GM18502 (cell line): ENCODE results near the gene NDST1.

Experiments used
- ATAC-seq: cut with Tn5 transposase; IDR thresholded peaks from one replicate; pipeline ENCODE4 v1.9.1; 2021; ENCODE audit warnings: mild to moderate bottlenecking; ENCODE audit not compliant: unreplicated experiment, poor library complexity

The NDST1 gene

GRCh38 chr5:150600616-150601490, 92.9 kb downstream of the NDST1 start:
- ATAC-seq: no peak

- no peak for ATAC-seq
Measured at GRCh38 chr5:150601491-150602345, 93.8 kb downstream of the NDST1 start.

GRCh38 chr5:150603052-150603451, 95.1 kb downstream of the NDST1 start:
- ATAC-seq: no peak

GRCh38 chr5:150603491-150603890, 95.6 kb downstream of the NDST1 start:
- no peak for ATAC-seq

GRCh38 chr5:150604010-150604409, 96.1 kb downstream of the NDST1 start:
- no peak for ATAC-seq

GRCh38 chr5:150604894-150605440, 97.0 kb downstream of the NDST1 start:
- ATAC-seq: no peak

- ATAC-seq: no peak
Measured at GRCh38 chr5:150605546-150605945, 97.6 kb downstream of the NDST1 start.

GRCh38 chr5:150606476-150606875, 98.5 kb downstream of the NDST1 start:
- ATAC-seq: no peak

- ATAC-seq: no peak
Measured at GRCh38 chr5:150607105-150607504, 99.2 kb downstream of the NDST1 start.
